Osteoblast (primary cell): Measurements from ENCODE around the gene BCOR. TPM values are rescaled to one million over a fixed set of nuclear protein-coding genes. Genes with fewer than 3 reads are reported as not detected.
A peak's percentile ranks its signal among the peaks of the same experiment; 100 is the strongest.

Source experiments
- DNase-seq: peaks from one replicate; pipeline ENCODE4 v3.0.0; 2011; ENCODE audit warnings: low spot score, mixed read lengths; ENCODE audit not compliant: insufficient read length; ENCODE audit errors: missing footprints
- H2AFZ ChIP-seq: 2 replicates; pipeline ENCODE4 v1.6.0; 2011; ENCODE audit warnings: mild to moderate bottlenecking, low read length
- H3K27ac ChIP-seq: 2 replicates; pipeline ENCODE4 v1.5.1; 2011; ENCODE audit warnings: mild to moderate bottlenecking, low read depth, low read length, moderate library complexity
- H3K27me3 ChIP-seq: 2 replicates; pipeline ENCODE4 v1.6.0; 2012; ENCODE audit warnings: mild to moderate bottlenecking, control low read depth, inconsistent platforms, low read length, moderate library complexity; ENCODE audit not compliant: insufficient read depth
- H3K36me3 ChIP-seq: 2 replicates; pipeline ENCODE4 v1.5.1; 2011; ENCODE audit warnings: mild to moderate bottlenecking, low read length, control low read depth, moderate library complexity; ENCODE audit not compliant: insufficient read depth
- H3K4me1 ChIP-seq: 2 replicates; pipeline ENCODE4 v1.5.1; 2011; ENCODE audit warnings: mild to moderate bottlenecking, low read length, control low read depth, moderate library complexity; ENCODE audit not compliant: insufficient read depth
- H3K4me2 ChIP-seq: 2 replicates; pipeline ENCODE4 v1.6.0; 2011; ENCODE audit warnings: mild to moderate bottlenecking, low read length; ENCODE audit not compliant: insufficient read depth
- H3K4me3 ChIP-seq: fragments of 200-600 bp; sonication (generic); 3 replicates; pipeline ENCODE4 v1.5.1; 2012; ENCODE audit warnings: mild to moderate bottlenecking, low read length, inconsistent platforms; ENCODE audit not compliant: insufficient read depth
- H3K79me2 ChIP-seq: 2 replicates; pipeline ENCODE4 v1.6.0; 2012; ENCODE audit warnings: mild to moderate bottlenecking, low read length, control low read depth, inconsistent platforms; ENCODE audit not compliant: insufficient read depth
- H3K9me3 ChIP-seq: 2 replicates; pipeline ENCODE4 v1.5.1; 2011; ENCODE audit warnings: low read depth, low read length, control low read depth
- H4K20me1 ChIP-seq: 2 replicates; pipeline ENCODE4 v1.6.0; 2012; ENCODE audit warnings: mild to moderate bottlenecking, low read length, control low read depth; ENCODE audit not compliant: insufficient read depth
- total RNA-seq: library from RNA; depleted of rRNA; stranded (reverse); fragments of >200 nt; gene quantifications from 2 replicates; pipeline ENCODE4 v1.2.3, GENCODE V29; 2012
- TF ChIP-seq, protein P1 (sequence below): IDR thresholded peaks from 2 replicates; pipeline ENCODE4 v1.5.1; 2011; ENCODE audit warnings: mild to moderate bottlenecking, low read depth, low read length, moderate library complexity; ENCODE audit errors: extremely low read depth

The BCOR gene
- total RNA-seq, 1 donor, result 14.8 TPM

DNA sequence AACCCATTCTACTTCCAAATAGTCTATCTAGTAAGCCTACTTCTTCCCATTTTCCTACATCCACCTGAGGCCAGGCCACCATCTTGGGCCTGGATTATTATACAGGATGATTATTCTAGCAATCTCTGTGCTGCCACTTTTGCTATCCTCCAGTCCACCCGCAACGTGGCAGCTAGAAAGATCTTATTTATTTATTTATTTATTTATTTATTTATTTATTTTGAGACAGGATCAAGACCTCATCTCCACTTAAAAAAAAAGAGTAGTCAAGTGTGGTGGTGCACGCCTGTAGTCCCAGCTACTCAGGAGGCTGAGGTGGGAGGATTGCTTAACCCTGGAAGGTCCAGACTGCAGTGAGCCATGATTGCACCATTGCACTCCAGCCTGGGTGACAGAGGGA is 15.2 kb upstream of the BCOR start:
- no peak for DNase-seq
- Histone ChIP-seq H3K36me3 (no peaks in the 10 kb centered on the region), H4K20me1 (no peaks in the 10 kb centered on the region), H3K4me1 (peaks cover 8% of the 10 kb centered on the region), H3K79me2 (no peaks in the 10 kb centered on the region), H3K4me2 (no peak overlapping the region), H2AFZ (no peak overlapping the region), H3K9me3 (no peaks in the 10 kb centered on the region), H3K27me3 (peaks cover 12% of the 10 kb centered on the region), H3K27ac (no peak overlapping the region), H3K4me3 (no peak overlapping the region)
- TF ChIP-seq, protein P1, sequence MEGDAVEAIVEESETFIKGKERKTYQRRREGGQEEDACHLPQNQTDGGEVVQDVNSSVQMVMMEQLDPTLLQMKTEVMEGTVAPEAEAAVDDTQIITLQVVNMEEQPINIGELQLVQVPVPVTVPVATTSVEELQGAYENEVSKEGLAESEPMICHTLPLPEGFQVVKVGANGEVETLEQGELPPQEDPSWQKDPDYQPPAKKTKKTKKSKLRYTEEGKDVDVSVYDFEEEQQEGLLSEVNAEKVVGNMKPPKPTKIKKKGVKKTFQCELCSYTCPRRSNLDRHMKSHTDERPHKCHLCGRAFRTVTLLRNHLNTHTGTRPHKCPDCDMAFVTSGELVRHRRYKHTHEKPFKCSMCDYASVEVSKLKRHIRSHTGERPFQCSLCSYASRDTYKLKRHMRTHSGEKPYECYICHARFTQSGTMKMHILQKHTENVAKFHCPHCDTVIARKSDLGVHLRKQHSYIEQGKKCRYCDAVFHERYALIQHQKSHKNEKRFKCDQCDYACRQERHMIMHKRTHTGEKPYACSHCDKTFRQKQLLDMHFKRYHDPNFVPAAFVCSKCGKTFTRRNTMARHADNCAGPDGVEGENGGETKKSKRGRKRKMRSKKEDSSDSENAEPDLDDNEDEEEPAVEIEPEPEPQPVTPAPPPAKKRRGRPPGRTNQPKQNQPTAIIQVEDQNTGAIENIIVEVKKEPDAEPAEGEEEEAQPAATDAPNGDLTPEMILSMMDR, result no peak

DNA sequence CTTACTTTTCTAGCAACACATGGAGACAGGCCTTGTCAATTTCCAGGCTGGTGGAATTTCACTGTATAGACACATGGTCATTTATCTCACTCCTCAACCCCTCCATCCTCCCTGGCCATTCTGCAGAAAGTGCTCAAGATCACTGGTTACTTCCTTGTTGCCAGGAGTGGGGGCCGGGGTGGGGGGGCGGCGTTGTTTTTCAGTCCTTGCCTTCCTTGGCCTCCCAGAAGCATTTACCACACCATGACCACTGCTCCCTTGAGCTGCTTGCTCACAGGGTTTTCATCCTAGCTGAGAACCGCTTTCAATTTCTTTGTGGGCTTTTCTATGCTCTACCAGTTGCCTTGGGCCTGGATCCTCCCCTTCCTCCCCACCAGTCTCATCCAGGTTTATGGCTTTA is 14.1 kb upstream of the BCOR start:
- Histone ChIP-seq H3K27me3 (peaks cover 22% of the 10 kb centered on the region), H3K79me2 (no peaks in the 10 kb centered on the region), H3K36me3 (no peaks in the 10 kb centered on the region), H3K27ac (no peak overlapping the region), H4K20me1 (no peaks in the 10 kb centered on the region), H3K4me3 (no peak overlapping the region), H3K9me3 (no peaks in the 10 kb centered on the region), H2AFZ (no peak overlapping the region), H3K4me2 (no peak overlapping the region), H3K4me1 (peaks cover 10% of the 10 kb centered on the region)
- TF ChIP-seq, protein P1, result no peak
- DNase-seq, result peak; percentile 70

DNA sequence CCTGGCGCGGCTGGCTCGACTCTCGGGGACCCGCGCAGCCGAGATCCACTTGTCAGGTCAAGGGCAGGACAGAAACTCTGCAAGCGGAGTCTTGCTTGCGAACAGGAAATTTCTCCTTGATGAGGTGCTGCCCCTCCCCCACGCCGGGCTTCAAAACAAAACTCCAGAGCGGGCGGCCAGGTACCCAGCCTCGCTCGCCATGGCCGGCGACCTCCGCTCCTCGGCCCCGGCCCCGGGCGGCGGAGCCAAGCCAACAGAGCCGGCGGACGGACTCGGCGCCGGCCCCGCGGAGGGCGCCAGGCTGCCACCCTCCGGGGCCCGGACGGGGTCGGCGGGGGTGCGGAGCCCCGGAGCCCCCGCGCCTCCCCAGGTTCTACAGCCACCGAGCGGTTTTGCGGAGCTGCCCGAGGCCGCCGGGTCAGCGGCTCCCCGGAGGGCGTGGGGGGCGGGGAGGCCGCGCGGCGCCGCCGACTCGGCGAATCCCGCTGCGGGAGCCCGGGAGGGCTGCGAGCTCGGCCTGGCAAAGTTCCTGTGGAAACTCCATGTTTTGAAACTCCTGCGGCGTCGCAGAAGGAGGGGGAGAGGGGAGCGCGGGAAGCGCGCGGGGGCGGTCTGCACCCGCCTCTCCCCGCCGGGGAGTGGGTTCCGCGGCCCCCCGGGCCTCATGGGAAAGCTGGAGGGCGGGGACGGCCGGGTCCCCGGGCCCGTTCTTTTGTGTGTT is 11.7 kb upstream of the BCOR start:
- TF ChIP-seq, protein P1, result no peak
- peak; percentile 93 for DNase-seq
- peak overlapping the region; percentile 63 for H3K27ac ChIP-seq

DNA sequence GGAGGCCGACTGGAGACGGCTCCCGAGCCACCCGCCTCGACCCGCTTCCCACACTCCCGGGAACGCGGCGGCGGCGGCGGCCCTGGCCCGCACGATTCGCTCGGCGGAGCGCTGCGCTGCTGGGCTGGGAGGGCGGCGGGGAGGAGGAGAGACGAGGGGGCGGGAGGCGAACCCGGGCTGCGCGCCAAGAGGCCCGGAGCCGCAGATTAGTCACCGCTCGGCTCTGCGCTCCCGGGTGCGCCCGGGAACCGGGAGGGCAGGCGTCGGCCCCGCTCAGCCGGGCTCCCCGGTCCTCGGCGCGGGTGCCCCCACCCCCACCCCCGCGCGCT is 11.2 kb upstream of the BCOR start:
- H3K4me3 ChIP-seq, result peak overlapping the region; percentile 71
- no peak overlapping the region for H2AFZ ChIP-seq
- no peaks in the 10 kb centered on the region for H3K9me3 ChIP-seq
- peaks cover 12% of the 10 kb centered on the region for H3K4me1 ChIP-seq
- peak overlapping the region; percentile 67 for H3K4me2 ChIP-seq
- TF ChIP-seq, protein P1, result no peak
- no peaks in the 10 kb centered on the region for H3K79me2 ChIP-seq
- H4K20me1 ChIP-seq, result no peaks in the 10 kb centered on the region
- no peaks in the 10 kb centered on the region for H3K36me3 ChIP-seq
- H3K27me3 ChIP-seq, result peaks cover 26% of the 10 kb centered on the region
- H3K27ac ChIP-seq, result peak overlapping the region; percentile 63
- peak; percentile 99 for DNase-seq

More for the DNA sequence above, 11.7 kb upstream of the BCOR start:
- H3K9me3 ChIP-seq, result no peaks in the 10 kb centered on the region
- H3K4me2 ChIP-seq, result peak overlapping the region; percentile 67
- no peaks in the 10 kb centered on the region for H3K79me2 ChIP-seq
- H2AFZ ChIP-seq, result no peak overlapping the region
- peaks cover 26% of the 10 kb centered on the region for H3K27me3 ChIP-seq
- H3K4me1 ChIP-seq, result peaks cover 12% of the 10 kb centered on the region
- H3K4me3 ChIP-seq, result peak overlapping the region; percentile 71
- no peaks in the 10 kb centered on the region for H4K20me1 ChIP-seq
- no peaks in the 10 kb centered on the region for H3K36me3 ChIP-seq
